CD4-positive, alpha-beta T cell treated with Interleukin-2 at 100 ng/mL for 4 hours (primary cell): ENCODE results near the gene RALGPS1.
"Not testable (repeated sequence)": the region's sequence is repeated elsewhere in the genome, so short reads cannot be mapped to it uniquely, and the experiment has no call there.

Experiments
- DNase-seq: peaks from one replicate; pipeline ENCODE4 v3.0.0-alpha.2; 2020; ENCODE audit warnings: low spot score

RALGPS1 gene

GRCh38 chr9:127136880-127137639 is 222.5 kb downstream of the RALGPS1 start:
- no peak for DNase-seq

GRCh38 chr9:127137640-127138360 is 223.2 kb downstream of the RALGPS1 start:
- DNase-seq: no peak

GRCh38 chr9:127138444-127138843 is 223.9 kb downstream of the RALGPS1 start:
- DNase-seq: no peak

GRCh38 chr9:127139071-127139731 is 224.6 kb downstream of the RALGPS1 start:
- no peak for DNase-seq

GRCh38 chr9:127139775-127140174 is 225.2 kb downstream of the RALGPS1 start:
- DNase-seq: no peak

- DNase-seq: no peak
Measured at GRCh38 chr9:127140181-127140580, 225.6 kb downstream of the RALGPS1 start.

GRCh38 chr9:127140842-127141675 is 226.5 kb downstream of the RALGPS1 start:
- no peak for DNase-seq

- DNase-seq: no peak
Measured at GRCh38 chr9:127142291-127142690, 227.7 kb downstream of the RALGPS1 start.

GRCh38 chr9:127142931-127143464 is 228.4 kb downstream of the RALGPS1 start:
- no peak for DNase-seq

- no peak for DNase-seq
Measured at GRCh38 chr9:127143920-127144465, 229.4 kb downstream of the RALGPS1 start.

GRCh38 chr9:127144670-127145445 is 230.3 kb downstream of the RALGPS1 start:
- no peak for DNase-seq

GRCh38 chr9:127146841-127147240 is 232.3 kb downstream of the RALGPS1 start:
- not testable (repeated sequence) for DNase-seq

- no peak for DNase-seq
Measured at GRCh38 chr9:127147251-127147650, 232.7 kb downstream of the RALGPS1 start.

- no peak for DNase-seq
Measured at GRCh38 chr9:127148014-127148413, 233.4 kb downstream of the RALGPS1 start.

GRCh38 chr9:127149010-127149409 is 234.4 kb downstream of the RALGPS1 start:
- no peak for DNase-seq

- no peak for DNase-seq
Measured at GRCh38 chr9:127149463-127150390, 235.1 kb downstream of the RALGPS1 start.

- DNase-seq: no peak
Measured at GRCh38 chr9:127153501-127153900, 238.9 kb downstream of the RALGPS1 start.

GRCh38 chr9:127154003-127154389 is 239.4 kb downstream of the RALGPS1 start:
- no peak for DNase-seq

GRCh38 chr9:127154390-127155191 is 240.0 kb downstream of the RALGPS1 start:
- DNase-seq: no peak
